ENCODE data around the gene ALX1.
"Not testable (repeated sequence)": the region's sequence is repeated elsewhere in the genome, so short reads cannot be mapped to it uniquely, and the experiment has no call there.

Gene ALX1

GRCh38 chr12:85310025-85310424, 30.0 kb downstream of the ALX1 start:
- Histone ChIP-seq H3K4me3 (ENCODE audit: low read length) (no peak overlapping the region), H3K27ac (ENCODE audit: low read depth, low read length) (no peak overlapping the region), H3K4me1 (ENCODE audit: control insufficient read depth, low read length) (no peaks in the 10 kb centered on the region), H3K79me2 (ENCODE audit: control insufficient read depth, low read length) (no peaks in the 10 kb centered on the region), H3K4me2 (ENCODE audit: low read length) (no peak overlapping the region), H3K9me2 (replicated peaks; ENCODE audit: control insufficient read depth, low read length) (no peaks in the 10 kb centered on the region), H3K27me3 (ENCODE audit: control insufficient read depth, low read length) (peaks cover 6% of the 10 kb centered on the region; the same call in 1 of the 2 replicates), H3F3A (ENCODE audit: control insufficient read depth, insufficient read depth) (no peaks in the 10 kb centered on the region), H4K20me1 (ENCODE audit: control insufficient read depth, insufficient read depth, low read depth, low read length) (no peaks in the 10 kb centered on the region), H3K9me3 (ENCODE audit: control insufficient read depth, insufficient read depth, low read length) (no peaks in the 10 kb centered on the region), H3K36me3 (ENCODE audit: control insufficient read depth, low read length) (no peaks in the 10 kb centered on the region)
- TF ChIP-seq CTCF (IDR thresholded peaks at IDR 0.05; ENCODE audit: low read depth, low read length, poor library complexity, severe bottlenecking): no peak
- TF ChIP-seq EZH2phosphoT487 (IDR thresholded peaks at IDR 0.05; ENCODE audit: borderline replicate concordance, low read length): no peak

- Histone ChIP-seq H3K27ac (ENCODE audit: low read depth, low read length) (no peak overlapping the region), H3F3A (ENCODE audit: control insufficient read depth, insufficient read depth) (no peaks in the 10 kb centered on the region), H3K9me2 (replicated peaks; ENCODE audit: control insufficient read depth, low read length) (no peaks in the 10 kb centered on the region), H3K4me3 (ENCODE audit: low read length) (no peak overlapping the region), H3K4me1 (ENCODE audit: control insufficient read depth, low read length) (no peaks in the 10 kb centered on the region), H4K20me1 (ENCODE audit: control insufficient read depth, insufficient read depth, low read depth, low read length) (no peaks in the 10 kb centered on the region), H3K79me2 (ENCODE audit: control insufficient read depth, low read length) (no peaks in the 10 kb centered on the region), H3K4me2 (ENCODE audit: low read length) (no peak overlapping the region), H3K27me3 (ENCODE audit: control insufficient read depth, low read length) (peaks cover 6% of the 10 kb centered on the region; the same call in 1 of the 2 replicates), H3K36me3 (ENCODE audit: control insufficient read depth, low read length) (no peaks in the 10 kb centered on the region), H3K9me3 (ENCODE audit: control insufficient read depth, insufficient read depth, low read length) (no peaks in the 10 kb centered on the region)
- TF ChIP-seq CTCF (IDR thresholded peaks at IDR 0.05; ENCODE audit: low read depth, low read length, poor library complexity, severe bottlenecking) (peak; percentile 18), EZH2phosphoT487 (IDR thresholded peaks at IDR 0.05; ENCODE audit: borderline replicate concordance, low read length) (no peak)
Observed at GRCh38 chr12:85310456-85311076, 30.5 kb downstream of the ALX1 start.

- not testable (repeated sequence) for H3K4me3 ChIP-seq (ENCODE audit: low read length); H4K20me1 ChIP-seq (ENCODE audit: control insufficient read depth, insufficient read depth, low read depth, low read length); H3K36me3 ChIP-seq (ENCODE audit: control insufficient read depth, low read length); H3K27ac ChIP-seq (ENCODE audit: low read depth, low read length); H3K4me2 ChIP-seq (ENCODE audit: low read length); H3K9me2 ChIP-seq (replicated peaks; ENCODE audit: control insufficient read depth, low read length); H3K9me3 ChIP-seq (ENCODE audit: control insufficient read depth, insufficient read depth, low read length); H3K27me3 ChIP-seq (ENCODE audit: control insufficient read depth, low read length); H3K4me1 ChIP-seq (ENCODE audit: control insufficient read depth, low read length); H3K79me2 ChIP-seq (ENCODE audit: control insufficient read depth, low read length); H3F3A ChIP-seq (ENCODE audit: control insufficient read depth, insufficient read depth)
Observed at GRCh38 chr12:85317866-85318636, 38.0 kb downstream of the ALX1 start.

GRCh38 chr12:85322715-85323114, 42.7 kb downstream of the ALX1 start:
- Histone ChIP-seq H3K27ac (ENCODE audit: low read depth, low read length) (no peak overlapping the region), H3K4me3 (ENCODE audit: low read length) (no peak overlapping the region), H4K20me1 (ENCODE audit: control insufficient read depth, insufficient read depth, low read depth, low read length) (no peaks in the 10 kb centered on the region), H3K4me2 (ENCODE audit: low read length) (no peak overlapping the region), H3K9me3 (ENCODE audit: control insufficient read depth, insufficient read depth, low read length) (no peaks in the 10 kb centered on the region), H3K79me2 (ENCODE audit: control insufficient read depth, low read length) (no peaks in the 10 kb centered on the region), H3K9me2 (replicated peaks; ENCODE audit: control insufficient read depth, low read length) (no peaks in the 10 kb centered on the region), H3K4me1 (ENCODE audit: control insufficient read depth, low read length) (no peaks in the 10 kb centered on the region), H3K27me3 (ENCODE audit: control insufficient read depth, low read length) (no peaks in the 10 kb centered on the region), H3K36me3 (ENCODE audit: control insufficient read depth, low read length) (no peaks in the 10 kb centered on the region), H3F3A (ENCODE audit: control insufficient read depth, insufficient read depth) (no peaks in the 10 kb centered on the region)
- TF ChIP-seq CTCF (IDR thresholded peaks at IDR 0.05; ENCODE audit: low read depth, low read length, poor library complexity, severe bottlenecking) (no peak), EZH2phosphoT487 (IDR thresholded peaks at IDR 0.05; ENCODE audit: borderline replicate concordance, low read length) (no peak)
